HG02943 (cell line): ENCODE data around the gene TMEM63C.

Experiments
- ATAC-seq: cut with Tn5 transposase; IDR thresholded peaks from one replicate; pipeline ENCODE4 v1.9.1; 2021; ENCODE audit warnings: mild to moderate bottlenecking, low read depth, moderate library complexity; ENCODE audit not compliant: unreplicated experiment

The TMEM63C gene

GRCh38 chr14:77217551-77217950 lies 36.0 kb downstream of the TMEM63C start:
- ATAC-seq = no peak

DNA sequence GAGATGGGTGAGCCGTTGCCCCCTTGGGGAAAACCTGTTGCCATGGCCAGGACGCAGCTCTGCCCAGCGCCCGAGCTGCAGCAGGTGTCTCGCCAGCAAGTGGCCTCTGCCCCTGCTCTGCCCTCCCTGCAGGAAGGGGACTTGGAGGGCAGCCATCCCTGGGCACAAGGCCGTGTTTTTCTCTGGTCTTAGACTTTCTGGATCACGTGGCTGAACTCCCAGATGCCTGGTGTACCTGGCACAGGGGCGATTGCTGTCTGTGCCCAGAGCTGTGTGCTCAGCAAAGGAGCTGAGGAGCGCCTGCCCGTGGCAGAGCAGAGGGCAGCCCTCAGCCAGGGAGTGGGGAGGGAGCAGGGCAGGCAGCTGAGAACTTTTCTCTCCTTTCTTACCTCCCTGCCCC lies 38.0 kb downstream of the TMEM63C start:
- no peak for ATAC-seq

- ATAC-seq = no peak
These were observed 38.8 kb downstream of the TMEM63C start for GRCh38 chr14:77220246-77221017.

DNA sequence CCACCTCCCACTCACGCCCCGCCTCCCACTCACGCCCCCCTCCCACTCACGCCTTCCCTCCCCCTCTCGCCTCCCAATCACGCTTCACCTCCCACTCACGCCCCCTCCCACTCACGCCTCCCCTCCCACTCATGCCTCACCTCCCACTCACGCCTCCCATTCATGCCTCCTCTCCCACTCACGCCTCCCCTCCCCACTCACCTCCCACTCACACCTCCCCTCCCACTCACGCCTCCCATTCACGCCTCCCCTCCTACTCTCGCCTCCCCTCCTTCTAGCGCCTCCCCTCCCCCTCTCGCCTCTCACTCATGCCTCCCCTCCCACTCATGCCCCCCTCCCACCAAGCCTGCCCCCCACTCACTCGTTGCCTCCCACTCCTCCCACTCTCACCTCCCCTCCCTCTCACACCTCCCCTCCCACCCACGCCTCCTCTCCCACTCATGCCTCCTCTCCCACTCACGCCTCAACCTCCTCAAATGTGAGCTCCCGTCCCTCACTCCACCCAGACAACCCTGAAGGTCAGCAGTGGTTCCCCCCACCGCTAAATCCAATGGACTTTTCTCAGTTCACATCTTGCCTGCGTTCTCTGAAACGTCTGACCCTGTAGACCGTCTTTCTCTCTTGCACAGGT lies 39.8 kb downstream of the TMEM63C start:
- no peak for ATAC-seq

- ATAC-seq = no peak
These were observed 41.1 kb downstream of the TMEM63C start for GRCh38 chr14:77222546-77223225.

GRCh38 chr14:77224212-77224611 lies 42.6 kb downstream of the TMEM63C start:
- no peak for ATAC-seq

DNA sequence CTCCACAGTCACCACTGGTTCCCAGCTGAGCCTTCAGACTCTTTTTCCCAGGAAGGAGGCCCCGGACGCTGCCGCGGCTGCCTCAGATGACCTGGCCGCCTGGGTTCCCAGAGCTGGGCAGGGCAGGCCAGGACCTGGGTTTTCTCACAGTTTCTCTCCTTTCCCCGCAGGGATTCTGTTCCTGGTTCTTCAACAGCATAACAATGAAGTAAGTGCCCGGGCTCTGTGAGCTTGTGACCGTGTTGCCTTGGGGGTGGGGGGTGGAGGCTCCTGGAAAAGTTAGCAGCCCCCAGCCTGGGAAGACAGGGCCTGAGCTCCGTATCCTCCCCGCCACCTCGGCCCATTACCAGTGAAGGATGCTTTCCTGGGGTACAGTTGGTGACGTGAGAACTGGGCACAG lies 43.7 kb downstream of the TMEM63C start:
- ATAC-seq = no peak

DNA sequence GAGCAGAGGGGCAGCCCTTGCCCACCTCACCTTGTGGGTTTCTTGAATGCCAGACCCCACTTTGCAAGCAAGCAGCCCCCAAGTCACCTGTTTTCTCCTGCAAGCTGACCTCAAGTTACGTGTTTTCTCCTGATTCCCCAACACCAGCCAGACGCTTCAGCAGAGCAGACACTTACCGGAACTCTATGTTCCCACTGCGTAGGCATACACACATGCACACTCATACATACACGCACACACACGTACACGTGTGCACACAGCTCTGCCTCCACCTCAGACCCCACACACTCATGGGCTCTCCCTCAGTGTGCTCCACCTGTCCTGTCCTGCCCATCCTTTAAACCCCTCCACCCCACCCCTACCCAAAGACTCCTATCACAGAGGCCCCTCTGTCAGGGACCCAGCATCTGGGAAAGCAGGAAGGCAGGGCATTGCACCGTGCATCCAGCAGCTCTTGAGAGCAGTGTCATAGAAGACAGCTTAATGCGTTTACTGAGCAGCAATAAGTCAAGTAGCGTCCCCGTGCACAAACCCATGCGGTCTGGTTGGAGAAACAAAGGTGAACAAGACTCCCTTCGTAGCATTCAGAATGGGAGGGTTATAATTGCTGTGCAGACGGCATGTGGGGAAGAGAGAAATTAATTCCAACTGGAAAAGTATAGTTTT lies 44.4 kb downstream of the TMEM63C start:
- no peak for ATAC-seq

GRCh38 chr14:77228056-77228455 lies 46.5 kb downstream of the TMEM63C start:
- no peak for ATAC-seq

DNA sequence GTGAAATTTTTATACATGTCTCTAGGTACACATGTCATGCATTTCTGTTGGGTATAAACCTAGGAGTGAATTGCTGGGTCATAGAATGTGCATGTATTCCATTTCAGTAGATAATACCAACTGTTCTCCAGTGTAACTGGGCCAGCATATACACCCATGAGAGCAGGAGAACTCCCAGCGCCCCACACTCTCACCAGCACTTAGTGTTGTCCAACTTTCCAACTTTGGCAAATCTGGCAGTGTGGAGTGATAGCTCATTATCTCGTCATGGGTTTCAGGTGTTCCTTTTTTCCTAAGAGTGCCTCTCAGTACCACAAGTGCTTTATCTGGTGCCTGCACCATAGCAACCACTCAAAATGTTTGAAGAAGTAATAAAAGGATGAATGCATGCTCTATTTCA lies 49.3 kb downstream of the TMEM63C start:
- ATAC-seq = no peak

- no peak for ATAC-seq
These were observed 50.1 kb downstream of the TMEM63C start for GRCh38 chr14:77231721-77232120.

DNA sequence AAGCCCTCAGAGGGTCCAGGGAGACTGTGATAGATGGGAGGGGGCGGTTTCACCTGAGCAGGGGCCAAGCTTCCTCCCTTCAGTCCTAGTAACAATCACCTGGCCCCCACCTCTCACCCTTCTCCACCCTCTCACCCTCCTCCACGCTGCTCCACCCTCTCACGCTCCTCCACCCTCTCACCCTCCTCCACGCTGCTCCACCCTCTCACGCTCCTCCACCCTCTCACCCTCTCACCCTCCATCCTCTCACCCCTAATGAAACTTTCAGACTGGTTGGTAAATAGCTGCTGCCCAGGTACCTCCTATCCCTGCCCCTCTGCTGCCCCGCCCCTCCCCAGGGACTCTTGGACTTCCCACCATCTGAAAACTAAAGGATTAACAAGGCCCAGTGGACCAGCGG lies 55.2 kb downstream of the TMEM63C start:
- ATAC-seq = no peak

DNA sequence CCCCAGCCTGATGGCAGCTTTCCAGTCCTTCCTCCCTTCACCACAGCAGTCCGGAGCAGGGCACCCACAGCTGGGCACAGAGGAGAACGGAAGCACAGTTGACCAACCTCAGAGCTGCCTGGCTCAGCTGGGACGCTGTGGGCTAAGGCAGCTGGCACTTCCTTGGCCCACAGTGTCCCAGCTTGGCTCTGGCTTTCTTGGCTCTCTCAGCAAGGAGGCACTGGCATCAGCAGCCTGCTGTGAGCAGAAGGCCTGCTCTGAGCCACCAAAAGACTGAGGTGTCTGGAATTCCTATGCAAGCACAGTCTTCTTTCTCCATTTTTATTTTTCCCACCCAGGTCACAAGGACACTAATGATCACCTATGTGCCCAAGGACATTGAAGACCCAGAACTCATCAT lies 56.8 kb downstream of the TMEM63C start:
- ATAC-seq = no peak

DNA sequence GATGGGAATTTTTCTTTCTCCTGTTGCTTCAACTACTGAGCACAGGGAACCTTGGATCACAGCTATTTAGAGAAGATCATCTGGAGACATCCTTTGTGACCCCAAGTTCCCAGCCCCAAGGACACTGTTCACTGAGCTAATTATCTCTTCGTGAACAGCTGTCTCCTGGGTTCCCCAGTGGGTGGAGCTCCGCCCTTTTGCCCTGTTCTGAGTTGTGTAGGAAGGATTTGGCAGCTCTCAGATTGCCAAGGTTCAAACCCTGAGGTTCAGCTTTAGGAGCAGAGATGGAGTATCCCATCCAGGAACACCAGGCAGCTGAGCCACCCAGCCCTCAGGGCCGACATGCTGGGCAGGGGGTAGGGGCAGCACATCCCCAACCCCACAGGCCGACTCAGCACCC lies 57.4 kb downstream of the TMEM63C start:
- ATAC-seq = no peak

DNA sequence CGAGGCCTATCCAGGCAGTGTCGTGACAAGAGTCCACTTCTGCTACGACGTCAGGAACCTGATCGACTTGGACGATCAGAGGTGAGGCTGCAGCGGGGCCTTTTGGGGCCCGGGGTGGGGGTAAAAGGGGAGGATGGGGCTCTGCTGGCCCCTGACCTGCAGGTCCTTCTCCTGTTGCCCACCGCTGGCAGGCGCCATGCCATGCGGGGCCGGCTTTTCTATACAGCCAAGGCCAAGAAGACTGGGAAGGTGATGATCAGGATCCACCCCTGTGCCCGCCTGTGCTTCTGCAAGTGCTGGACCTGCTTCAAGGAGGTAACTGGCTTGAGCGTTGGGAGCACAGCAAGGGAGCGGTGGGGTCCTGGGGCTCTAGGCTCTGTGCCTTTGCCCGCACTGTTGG lies 57.8 kb downstream of the TMEM63C start:
- ATAC-seq = no peak

DNA sequence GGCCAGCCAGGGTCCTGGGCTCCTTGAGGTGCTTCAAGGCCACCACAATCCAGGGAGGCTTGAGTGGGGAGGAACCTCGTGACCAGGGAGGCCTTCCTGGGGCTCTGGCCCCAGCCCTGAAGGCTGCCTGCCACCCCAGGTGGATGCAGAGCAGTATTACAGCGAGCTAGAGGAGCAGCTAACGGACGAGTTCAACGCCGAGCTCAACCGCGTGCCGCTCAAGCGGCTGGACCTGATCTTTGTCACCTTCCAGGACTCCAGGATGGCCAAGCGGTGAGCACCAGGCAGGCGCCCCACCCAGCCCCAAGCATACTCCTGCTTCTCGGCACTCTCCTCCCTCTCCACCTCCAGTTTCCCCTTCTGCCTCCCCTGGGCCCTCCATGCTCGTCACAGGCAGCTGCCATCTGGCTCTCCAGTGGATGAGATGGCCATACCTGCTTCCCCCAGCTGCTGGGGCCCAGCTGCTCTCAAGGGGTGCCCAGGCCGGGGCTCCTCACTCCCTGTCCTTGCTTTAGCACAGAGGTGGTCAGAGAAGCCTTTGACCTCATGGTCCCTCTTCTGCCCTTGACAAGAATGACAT lies 58.8 kb downstream of the TMEM63C start:
- no peak for ATAC-seq

GRCh38 chr14:77241955-77242354 lies 60.4 kb downstream of the TMEM63C start:
- ATAC-seq = no peak

GRCh38 chr14:77242752-77243151 lies 61.2 kb downstream of the TMEM63C start:
- ATAC-seq = no peak

DNA sequence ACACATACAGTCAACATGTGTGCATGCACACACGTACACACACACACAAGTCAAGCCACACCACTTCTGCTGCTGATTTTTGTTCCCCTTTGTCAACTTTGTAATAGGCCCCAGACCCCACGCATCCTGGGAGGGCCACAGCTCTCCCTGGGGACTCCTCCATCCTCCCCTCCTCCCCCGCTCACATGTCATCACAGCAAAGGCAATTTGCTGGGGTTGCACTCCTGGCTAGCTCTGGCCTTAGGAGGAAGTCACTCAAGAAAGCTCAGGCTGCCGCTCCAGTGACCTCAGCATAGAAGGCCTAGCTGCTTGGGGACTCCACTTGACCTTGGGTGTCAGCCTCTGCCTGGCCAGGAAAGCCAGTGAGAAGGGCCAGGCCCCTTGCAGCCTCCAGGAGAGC lies 62.3 kb downstream of the TMEM63C start:
- ATAC-seq = no peak

GRCh38 chr14:77245820-77246219 lies 64.2 kb downstream of the TMEM63C start:
- ATAC-seq = no peak

- no peak for ATAC-seq
These were observed 65.2 kb downstream of the TMEM63C start for GRCh38 chr14:77246784-77247183.
